ENCODE data around the gene ANKRD42. TPM values are rescaled to one million over a fixed set of nuclear protein-coding genes. Genes with fewer than 3 reads are reported as not detected.

Gene ANKRD42
- total and polyA plus RNA-seq, 9 of the 15 experiments (the other 6 are each of a cell fraction or from before 2014, with no cell fraction given) = 2.8 to 9.1 (median 6.1) TPM

- TF ChIP-seq SMARCE1 (IDR thresholded peaks at IDR 0.05) = peak; percentile 92
- TF ChIP-seq COPS2 (conservative IDR thresholded peaks at IDR 0.05) = no peak
- TF ChIP-seq FOS (IDR thresholded peaks at IDR 0.05; ENCODE audit: extremely low read depth, insufficient read length) = peak; percentile 45
- TF ChIP-seq RCOR1 (IDR thresholded peaks at IDR 0.05; ENCODE audit: borderline replicate concordance in 1 of 2, low read depth in 2 of 2, low read length in 2 of 2) = peak in 1 of 2 experiments; percentile 59; a peak in 1 of 4 replicates
- no peak for TF ChIP-seq ZNF518B (CRISPR knock-in tag; IDR thresholded peaks at IDR 0.05)
- no peak for TF ChIP-seq JUNB (CRISPR knock-in tag; conservative IDR thresholded peaks at IDR 0.05)
- no peak for TF ChIP-seq PREB (CRISPR knock-in tag; IDR thresholded peaks at IDR 0.05)
- peak; percentile 52 for TF ChIP-seq VEZF1 (CRISPR knock-in tag; IDR thresholded peaks at IDR 0.05)
- TF ChIP-seq HMGXB4 (CRISPR knock-in tag; IDR thresholded peaks at IDR 0.05) = no peak
- peak; percentile 39 for TF ChIP-seq EP400 (IDR thresholded peaks at IDR 0.05)
- peak in 1 of 2 experiments; percentile 37; a peak in 1 of 4 replicates for TF ChIP-seq MNT (conservative IDR thresholded peaks at IDR 0.05)
- TF ChIP-seq PRMT5 (CRISPR knock-in tag; IDR thresholded peaks at IDR 0.05) = no peak
- no peak for TF ChIP-seq NONO (IDR thresholded peaks at IDR 0.05; ENCODE audit: low read depth in 2 of 2, low read length in 1 of 2)
- no peak for TF ChIP-seq CBX3 (IDR thresholded peaks at IDR 0.05; ENCODE audit: borderline replicate concordance in 1 of 2, low read length in 2 of 2)
- TF ChIP-seq FOXJ2 (tag; IDR thresholded peaks at IDR 0.05) = no peak
- no peak for TF ChIP-seq ZNF444 (CRISPR knock-in tag; IDR thresholded peaks at IDR 0.05)
- TF ChIP-seq ZNF584 (CRISPR knock-in tag; IDR thresholded peaks at IDR 0.05; ENCODE audit: low read depth) = no peak
- no peak; the same call in 1 of the 2 replicates for TF ChIP-seq ADNP (tag; IDR thresholded peaks at IDR 0.05)
Measured at GRCh38 chr11:83151274-83151977, 42.1 kb upstream of the ANKRD42 start (continued).
